ENCODE results near the gene EVA1C.

DNA sequence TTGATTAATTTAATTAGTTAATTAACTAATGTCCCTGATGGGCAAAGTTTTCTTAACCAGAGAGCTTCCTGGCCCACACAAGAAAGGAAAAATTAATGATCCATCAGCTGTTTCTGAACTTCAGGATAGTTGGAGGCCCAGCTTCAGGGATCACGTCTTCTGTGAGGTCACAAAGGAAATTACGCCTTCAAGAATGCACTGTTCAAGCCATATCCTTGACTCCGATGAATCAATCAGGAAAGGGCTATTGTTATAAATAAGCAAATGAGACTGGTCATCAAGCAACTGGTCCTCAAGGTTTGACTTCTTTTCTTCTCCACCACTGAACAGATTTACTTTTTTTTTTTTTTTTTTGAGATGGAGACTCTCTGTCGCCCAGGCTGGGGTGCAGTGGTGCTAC, 132.2 kb downstream of the EVA1C start:
- TF ChIP-seq CTCF (conservative IDR thresholded peaks at IDR 0.05; ENCODE audit: low read depth, low read length) (no peak), EZH2phosphoT487 (IDR thresholded peaks at IDR 0.05; ENCODE audit: borderline replicate concordance, low read length) (no peak)
